IMR-90 (cell line): Measurements from ENCODE around the gene KCNK3. TPM values are rescaled to one million over a fixed set of nuclear protein-coding genes. Genes with fewer than 3 reads are reported as not detected.

Source experiments
- ATAC-seq: fragments of 200-7000 bp; cut with Tn5 transposase; 2 replicates; pipeline ENCODE4 v1.9.1; 2020; ENCODE audit warnings: low read depth, mild to moderate bottlenecking, moderate library complexity
- BruUV-seq: library from RNA; stranded (reverse); fragments of 400-500 nt; replicated peaks from 2 replicates; lab custom pipeline; 2021; lab: Mats Ljungman, UMichigan
- CTCF ChIA-PET: fragments of 300-600 bp; formaldehyde crosslinking; extraction: SDS; loops from one replicate; lab custom pipeline; 2021; ENCODE audit warnings: antibody characterized with exemption; lab: Yijun Ruan, JAX
- POLR2A ChIA-PET: fragments of 300-600 bp; sonication (Branson Sonifier 250); formaldehyde crosslinking; loops from one replicate; lab custom pipeline; 2022; ENCODE audit warnings: antibody characterized with exemption; ENCODE audit not compliant: unreplicated experiment; lab: Charles Lee
- DNase-seq: peaks from one replicate; pipeline ENCODE4 v3.0.0; 2013
- H2AFZ ChIP-seq: replicated peaks from 2 replicates; pipeline ENCODE3; 2013; ENCODE audit warnings: low read length, mild to moderate bottlenecking; ENCODE audit not compliant: poor library complexity
- H2AK5ac ChIP-seq: 2 replicates; pipeline ENCODE4 v1.6.1; 2013; ENCODE audit warnings: low read depth, low read length, inconsistent platforms
- H2AK9ac ChIP-seq: replicated peaks from 2 replicates; pipeline ENCODE3; 2013; ENCODE audit warnings: mild to moderate bottlenecking, low read depth, low read length, moderate library complexity; ENCODE audit not compliant: poor library complexity
- H2BK120ac ChIP-seq: 2 replicates; pipeline ENCODE4 v1.6.1; 2013; ENCODE audit warnings: low read depth, low read length, inconsistent platforms
- H2BK15ac ChIP-seq: 3 replicates; pipeline ENCODE4 v1.6.1; 2013; ENCODE audit warnings: low read depth, low read length, inconsistent platforms
- H2BK20ac ChIP-seq: 2 replicates; pipeline ENCODE4 v1.6.1; 2013; ENCODE audit warnings: low read depth, mild to moderate bottlenecking, inconsistent platforms, low read length, moderate library complexity
- H2BK5ac ChIP-seq: 2 replicates; pipeline ENCODE4 v1.6.1; 2013; ENCODE audit warnings: mild to moderate bottlenecking, low read depth, low read length, inconsistent platforms; ENCODE audit not compliant: poor library complexity, severe bottlenecking
- H3K14ac ChIP-seq: replicated peaks from 2 replicates; pipeline ENCODE4 v1.6.1; 2013; ENCODE audit warnings: low read depth, low read length, inconsistent platforms
- H3K18ac ChIP-seq: 2 replicates; pipeline ENCODE4 v1.6.1; 2013; ENCODE audit warnings: low read depth, low read length, control low read depth
- H3K23ac ChIP-seq: 2 replicates; pipeline ENCODE4 v1.6.1; 2013; ENCODE audit warnings: low read depth, low read length, inconsistent platforms
- H3K27ac ChIP-seq: 2 replicates; pipeline ENCODE4 v1.5.1; 2013; ENCODE audit warnings: mild to moderate bottlenecking, control low read depth, low read length; ENCODE audit not compliant: insufficient read depth
- H3K27me3 ChIP-seq: 2 replicates; pipeline ENCODE4 v1.6.1; 2013; ENCODE audit warnings: low read length; ENCODE audit not compliant: control insufficient read depth, insufficient read depth
- H3K36me3 ChIP-seq: 2 replicates; pipeline ENCODE4 v1.6.1; 2013; ENCODE audit warnings: low read length, mixed read lengths; ENCODE audit not compliant: control insufficient read depth, insufficient read depth
- H3K4ac ChIP-seq: 2 replicates; pipeline ENCODE4 v1.6.1; 2013; ENCODE audit warnings: low read depth, low read length, inconsistent platforms
- H3K4me1 ChIP-seq: 2 replicates; pipeline ENCODE4 v1.6.1; 2013; ENCODE audit warnings: low read length, mixed read lengths; ENCODE audit not compliant: control insufficient read depth, insufficient read depth
- H3K4me2 ChIP-seq: 2 replicates; pipeline ENCODE4 v1.6.1; 2013; ENCODE audit warnings: low read depth, mild to moderate bottlenecking, control low read depth, low read length, moderate library complexity
- H3K4me3 ChIP-seq: 2 replicates; pipeline ENCODE4 v1.5.1; 2013; ENCODE audit warnings: low read depth, mild to moderate bottlenecking, control low read depth, low read length, moderate library complexity; ENCODE audit not compliant: insufficient read depth
- H3K56ac ChIP-seq: 2 replicates; pipeline ENCODE4 v1.6.1; 2013; ENCODE audit warnings: low read length, inconsistent platforms; ENCODE audit not compliant: insufficient read depth; ENCODE audit errors: extremely low read depth
- H3K79me1 ChIP-seq, 2 experiments: 2 replicates each; pipeline ENCODE4 v1.6.1; 2013; ENCODE audit warnings: low read length in 2 of 2, inconsistent platforms in 1 of 2, low read depth in 1 of 2
- H3K9ac ChIP-seq: 2 replicates; pipeline ENCODE4 v1.6.1; 2013; ENCODE audit warnings: low read depth, low read length, control low read depth
- H3K9me1 ChIP-seq: 2 replicates; pipeline ENCODE4 v1.6.1; 2013; ENCODE audit warnings: low read length, inconsistent platforms; ENCODE audit not compliant: insufficient read depth
- H3K9me3 ChIP-seq: 2 replicates; pipeline ENCODE4 v1.6.1; 2013; ENCODE audit warnings: low read length; ENCODE audit not compliant: control insufficient read depth, insufficient read depth
- H4K20me1 ChIP-seq: 2 replicates; pipeline ENCODE4 v1.6.1; 2013; ENCODE audit warnings: low read length, inconsistent platforms; ENCODE audit not compliant: insufficient read depth
- H4K5ac ChIP-seq: 2 replicates; pipeline ENCODE4 v1.6.1; 2013; ENCODE audit warnings: mild to moderate bottlenecking, low read depth, low read length, control low read depth
- H4K8ac ChIP-seq, 2 experiments: 2 replicates each; pipeline ENCODE4 v1.6.1; 2013; ENCODE audit warnings: low read depth in 2 of 2, low read length in 2 of 2, control low read depth in 1 of 2, inconsistent platforms in 1 of 2
- H4K91ac ChIP-seq: 2 replicates; pipeline ENCODE4 v1.6.1; 2013; ENCODE audit warnings: low read depth, low read length, inconsistent platforms; ENCODE audit not compliant: insufficient read depth
- CEBPB ChIP-seq: IDR thresholded peaks from 2 replicates; pipeline ENCODE4 v1.6.1; 2012; ENCODE audit warnings: low read depth, low read length, improper control_type of control experiment
- MAFK ChIP-seq: IDR thresholded peaks from 2 replicates; pipeline ENCODE4 v1.6.1; 2012; ENCODE audit warnings: low read depth, low read length, improper control_type of control experiment
- MAZ ChIP-seq: IDR thresholded peaks from 2 replicates; pipeline ENCODE4 v1.6.1; 2012; ENCODE audit warnings: low read depth, mild to moderate bottlenecking, low read length, improper control_type of control experiment, moderate library complexity, borderline replicate concordance
- NFE2L2 ChIP-seq: fragments of 150-350 bp; IDR thresholded peaks from 2 replicates; pipeline ENCODE4 v1.6.1; 2016; ENCODE audit warnings: low read depth, mild to moderate bottlenecking, low read length
- POLR2A ChIP-seq: IDR thresholded peaks from 2 replicates; pipeline ENCODE4 v1.6.1; 2012; ENCODE audit warnings: mild to moderate bottlenecking, low read depth, low read length
- RAD21 ChIP-seq: IDR thresholded peaks from 2 replicates; pipeline ENCODE4 v1.6.1; 2012; ENCODE audit warnings: low read length, improper control_type of control experiment
- RCOR1 ChIP-seq: IDR thresholded peaks from 2 replicates; pipeline ENCODE4 v1.6.1; 2012; ENCODE audit warnings: mild to moderate bottlenecking, low read length, improper control_type of control experiment; ENCODE audit not compliant: insufficient replicate concordance
- WGBS, 2 experiments: methylation state at CpG; one replicate each; pipeline versions ENCODE4 v1.1.5 to v1.1.7; 2013; ENCODE audit warnings: missing lambda C conversion rate in 2 of 2; ENCODE audit not compliant: insufficient read length in 1 of 2; ENCODE audit errors: extremely low coverage in 2 of 2; 5-methylcytosine and 5-hydroxymethylcytosine counted together
- dilution Hi-C: fragments of 300-500 bp; cut with HindIII; formaldehyde crosslinking; loops from one replicate; pipeline ENCODE4 v1.14.3; 2018; ENCODE audit warnings: low sequenced_read_pairs; ENCODE audit not compliant: unreplicated experiment
- in situ Hi-C: fragments of 300-500 bp; cut with MboI; formaldehyde crosslinking; loops from 3 replicates; pipeline ENCODE4 v1.14.3; 2019; ENCODE audit warnings: low sequenced_read_pairs, inconsistent platforms, mixed read lengths
- intact Hi-C: fragments of 100-400 bp; cut with micrococcal nuclease; formaldehyde crosslinking; loops from 2 replicates; pipeline ENCODE4 v1.10.0; 2022
- polyA plus RNA-seq, 3 experiments: library from polyadenylated mRNA; depleted of rRNA; stranded (reverse); fragments of >200 nt; gene quantifications; 2 replicates each; pipeline ENCODE4 v1.2.3, GENCODE V29; 2012; ENCODE audit warnings: low replicate concordance in 1 of 3
- total RNA-seq: library from RNA; depleted of rRNA; stranded (reverse); fragments of >200 nt; gene quantifications from 2 replicates; pipeline ENCODE4 v1.2.3, GENCODE V29; 2012
- TF ChIP-seq, protein P1 (sequence below): fragments of 150-350 bp; IDR thresholded peaks from 2 replicates; pipeline ENCODE4 v1.6.1; 2016; ENCODE audit warnings: low read depth, mild to moderate bottlenecking, low read length, moderate library complexity, borderline replicate concordance
- TF ChIP-seq, protein P2 (sequence below): conservative IDR thresholded peaks from 2 replicates; pipeline ENCODE4 v1.5.1; 2012; ENCODE audit warnings: mild to moderate bottlenecking, low read depth, low read length, improper control_type of control experiment

The KCNK3 gene
- total and polyA plus RNA-seq, 2 of the 4 experiments (the other 2 are of a cell fraction): under 0.01 to 0.03 TPM

DNA sequence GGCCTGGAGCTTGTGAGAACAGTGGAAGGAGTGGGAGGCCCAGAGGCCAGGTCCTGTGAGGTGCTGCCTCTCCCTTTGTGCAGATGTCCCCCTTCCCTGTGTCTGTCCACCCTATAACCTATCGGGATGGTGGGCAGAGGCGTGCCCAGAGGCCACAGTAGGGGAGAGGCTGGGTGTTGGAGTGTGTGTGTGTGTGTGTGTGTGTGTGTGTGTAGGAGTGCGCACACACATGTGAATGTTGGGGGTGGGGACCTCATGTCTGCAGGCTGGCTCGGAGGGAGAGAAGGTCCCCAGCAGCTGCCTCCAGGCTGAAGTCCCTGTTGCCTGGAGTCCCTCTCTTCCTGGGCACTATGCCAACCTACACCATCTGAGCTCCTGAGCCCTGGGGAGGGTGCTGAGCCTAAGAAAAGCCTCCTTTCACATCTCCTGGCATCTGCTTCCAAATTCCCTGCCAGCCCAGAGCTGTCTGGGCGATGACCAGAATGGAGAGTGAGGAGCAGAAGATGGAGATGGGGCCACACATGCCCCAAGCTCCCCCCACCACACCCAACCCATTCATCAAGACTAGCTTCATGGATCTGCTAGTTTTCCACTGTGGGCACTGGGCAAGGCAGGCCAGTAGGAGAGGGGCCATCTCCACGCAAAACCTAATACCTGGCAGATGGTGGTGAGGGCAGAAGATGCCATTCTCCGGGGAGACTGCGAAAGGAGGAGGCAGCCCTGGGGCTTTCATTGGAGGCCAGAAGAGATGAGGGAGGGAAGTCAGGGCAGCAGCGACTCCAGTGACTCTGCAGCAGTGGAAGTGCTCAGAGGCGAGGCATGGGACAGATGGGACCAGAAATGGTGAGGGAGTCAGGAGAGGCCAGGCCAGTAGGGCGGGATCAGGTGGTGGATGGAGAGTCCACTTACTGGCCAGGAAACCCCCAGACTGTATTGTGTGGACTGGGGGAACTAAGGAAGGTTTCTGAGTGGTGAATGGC is 20.3 kb downstream of the KCNK3 start:
- Histone ChIP-seq H3K18ac (no peak overlapping the region), H3K4me3 (no peak overlapping the region), H3K4ac (no peak overlapping the region), H4K20me1 (no peaks in the 10 kb centered on the region), H2BK20ac (no peak overlapping the region), H2AK5ac (no peak overlapping the region), H3K9me1 (no peaks in the 10 kb centered on the region), H3K27ac (no peak overlapping the region), H3K4me2 (no peak overlapping the region), H4K91ac (no peak overlapping the region), H3K9ac (no peak overlapping the region), H3K79me1 (no peaks in the 10 kb centered on the region), H3K56ac (no peak overlapping the region), H3K4me1 (no peaks in the 10 kb centered on the region), H3K27me3 (peaks cover 42% of the 10 kb centered on the region), H4K8ac (no peak overlapping the region), H3K14ac (no peak overlapping the region), H3K9me3 (no peaks in the 10 kb centered on the region), H2BK5ac (no peak overlapping the region), H2AFZ (no peak overlapping the region), H2BK120ac (no peak overlapping the region), H3K23ac (no peak overlapping the region), H3K36me3 (no peaks in the 10 kb centered on the region), H2AK9ac (no peak overlapping the region), H4K5ac (no peak overlapping the region), H2BK15ac (no peak overlapping the region)
- ChIA-PET POLR2A (no interaction called here), CTCF (no interaction called here)
- no TSS peak for BruUV-seq
- TF ChIP-seq, protein P1, sequence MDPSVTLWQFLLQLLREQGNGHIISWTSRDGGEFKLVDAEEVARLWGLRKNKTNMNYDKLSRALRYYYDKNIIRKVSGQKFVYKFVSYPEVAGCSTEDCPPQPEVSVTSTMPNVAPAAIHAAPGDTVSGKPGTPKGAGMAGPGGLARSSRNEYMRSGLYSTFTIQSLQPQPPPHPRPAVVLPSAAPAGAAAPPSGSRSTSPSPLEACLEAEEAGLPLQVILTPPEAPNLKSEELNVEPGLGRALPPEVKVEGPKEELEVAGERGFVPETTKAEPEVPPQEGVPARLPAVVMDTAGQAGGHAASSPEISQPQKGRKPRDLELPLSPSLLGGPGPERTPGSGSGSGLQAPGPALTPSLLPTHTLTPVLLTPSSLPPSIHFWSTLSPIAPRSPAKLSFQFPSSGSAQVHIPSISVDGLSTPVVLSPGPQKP: no peak
- TF ChIP-seq MAFK (no peak), RAD21 (no peak), MAZ (no peak), CEBPB (no peak), POLR2A (no peak), NFE2L2 (no peak), RCOR1 (no peak)
- TF ChIP-seq, protein P2, sequence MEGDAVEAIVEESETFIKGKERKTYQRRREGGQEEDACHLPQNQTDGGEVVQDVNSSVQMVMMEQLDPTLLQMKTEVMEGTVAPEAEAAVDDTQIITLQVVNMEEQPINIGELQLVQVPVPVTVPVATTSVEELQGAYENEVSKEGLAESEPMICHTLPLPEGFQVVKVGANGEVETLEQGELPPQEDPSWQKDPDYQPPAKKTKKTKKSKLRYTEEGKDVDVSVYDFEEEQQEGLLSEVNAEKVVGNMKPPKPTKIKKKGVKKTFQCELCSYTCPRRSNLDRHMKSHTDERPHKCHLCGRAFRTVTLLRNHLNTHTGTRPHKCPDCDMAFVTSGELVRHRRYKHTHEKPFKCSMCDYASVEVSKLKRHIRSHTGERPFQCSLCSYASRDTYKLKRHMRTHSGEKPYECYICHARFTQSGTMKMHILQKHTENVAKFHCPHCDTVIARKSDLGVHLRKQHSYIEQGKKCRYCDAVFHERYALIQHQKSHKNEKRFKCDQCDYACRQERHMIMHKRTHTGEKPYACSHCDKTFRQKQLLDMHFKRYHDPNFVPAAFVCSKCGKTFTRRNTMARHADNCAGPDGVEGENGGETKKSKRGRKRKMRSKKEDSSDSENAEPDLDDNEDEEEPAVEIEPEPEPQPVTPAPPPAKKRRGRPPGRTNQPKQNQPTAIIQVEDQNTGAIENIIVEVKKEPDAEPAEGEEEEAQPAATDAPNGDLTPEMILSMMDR: no peak
- WGBS, 2 experiments: 84% methylated on average over 6 of the region's 11 CpGs; no CpG with 5 or more reads in 1 of the 2 experiments
- in situ Hi-C loops (no loop called here), intact Hi-C loops (no loop called here), dilution Hi-C loops (no loop called here)
- DNase-seq (no peak), ATAC-seq (no peak)
